Stimulated activated CD4-positive, alpha-beta T cell treated with anti-CD3 and anti-CD28 coated beads, Interleukin-4, amount 100 ng/mL, for 24 hours (primary cell): ENCODE data around the gene TLDC2.

Experiments used
- DNase-seq: peaks from one replicate; pipeline ENCODE4 v3.0.0-alpha.2; 2020

TLDC2 gene

DNA sequence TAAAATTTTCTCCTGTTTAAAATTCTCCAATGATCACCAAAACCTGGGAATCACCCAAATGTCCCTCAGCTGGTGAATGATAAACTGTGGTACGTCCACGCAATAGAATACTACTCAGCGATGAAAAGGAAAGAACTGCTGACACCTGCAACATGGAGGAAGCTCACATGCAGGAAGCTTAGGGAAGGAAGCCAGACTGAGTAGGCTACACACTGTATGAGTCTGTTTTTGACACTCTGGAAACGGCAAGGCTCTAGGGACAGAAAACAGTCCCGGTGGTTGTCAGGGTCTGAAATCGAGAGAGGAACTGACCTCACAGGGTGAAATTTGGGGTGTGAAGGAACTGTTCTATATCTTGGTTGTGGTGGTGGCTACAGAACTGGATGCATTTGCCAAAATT is 25.2 kb upstream of the TLDC2 start:
- no peak for DNase-seq

DNA sequence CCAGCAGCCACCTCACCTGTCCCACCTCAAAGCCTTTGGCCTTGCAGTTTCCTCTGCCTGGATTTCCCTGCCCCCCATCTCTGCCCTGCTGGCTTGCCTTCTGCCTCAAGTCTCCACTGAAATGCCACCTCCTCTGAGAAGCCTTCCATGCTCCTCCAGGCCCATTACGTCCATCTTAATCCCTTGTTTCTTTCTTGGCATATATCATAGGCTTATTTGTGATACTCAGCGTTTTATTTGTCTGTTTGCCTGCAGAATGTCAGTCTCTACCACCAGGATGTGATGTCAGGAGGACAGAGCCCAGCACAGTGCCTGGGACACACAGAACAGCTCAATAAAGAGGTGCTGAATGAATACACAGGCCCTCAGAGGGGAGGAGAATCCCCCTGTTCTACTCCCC is 24.4 kb upstream of the TLDC2 start:
- DNase-seq = no peak

DNA sequence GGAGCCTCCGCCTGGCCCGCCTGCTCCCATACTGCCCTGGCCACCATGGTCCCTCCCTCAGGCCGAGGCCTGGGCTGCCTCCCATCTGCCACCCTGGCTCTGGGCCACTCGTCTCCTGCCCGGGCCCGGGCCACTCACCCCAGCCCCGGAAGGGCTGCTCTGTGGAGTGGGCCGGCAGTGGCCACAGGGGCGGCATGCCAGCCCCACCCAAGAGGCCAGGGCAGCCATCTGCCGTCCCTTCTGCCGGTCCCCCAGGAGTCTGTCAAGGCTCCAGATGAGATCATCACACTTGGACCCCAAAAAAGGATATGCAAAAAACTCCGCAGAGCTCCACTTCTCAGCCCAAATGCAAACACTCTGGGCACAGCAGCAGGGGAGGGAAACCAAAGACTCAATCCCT is 23.8 kb upstream of the TLDC2 start:
- no peak for DNase-seq

DNA sequence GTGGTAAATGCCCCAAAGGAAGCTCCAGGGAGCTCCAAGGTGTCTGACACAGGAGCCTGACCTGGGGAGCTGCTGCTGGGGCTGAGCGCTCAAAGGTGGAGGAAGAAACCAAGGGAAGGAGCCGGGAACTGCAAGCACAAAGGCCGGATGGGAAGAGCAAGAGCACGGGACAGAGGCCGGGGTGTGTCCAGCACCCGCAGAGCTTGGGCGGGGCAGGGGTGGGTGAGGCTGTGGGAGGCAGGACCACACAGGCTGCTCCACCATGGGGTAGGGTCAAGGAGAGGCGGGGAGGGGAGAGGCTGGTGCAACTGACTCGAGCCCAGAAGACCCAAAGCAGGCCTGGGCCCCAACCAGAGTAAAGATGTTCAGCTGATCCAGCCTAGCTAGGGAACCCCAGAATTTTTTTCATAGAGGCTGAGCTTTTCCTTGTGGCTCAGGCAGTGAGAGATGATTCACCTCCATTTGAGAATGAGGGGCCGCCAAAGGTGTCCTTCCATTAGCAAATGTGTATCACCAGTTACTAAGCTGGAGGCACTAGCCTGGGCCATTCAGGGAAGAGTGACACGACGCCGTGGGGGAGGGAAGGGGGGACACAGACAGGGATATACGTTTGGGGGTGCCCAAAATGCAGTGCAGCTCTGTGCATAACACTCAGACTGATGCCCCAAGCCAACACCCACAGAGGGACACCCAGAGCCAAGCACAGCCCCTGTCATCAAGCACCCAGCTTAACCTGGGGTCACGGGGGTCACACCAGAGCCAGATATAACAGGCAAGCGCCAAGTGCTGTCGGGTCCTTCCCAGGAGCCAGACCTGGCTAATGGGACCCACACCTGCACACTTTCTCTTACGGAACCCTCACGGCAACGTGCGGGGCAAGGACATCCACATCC is 21.3 kb upstream of the TLDC2 start:
- no peak for DNase-seq

DNA sequence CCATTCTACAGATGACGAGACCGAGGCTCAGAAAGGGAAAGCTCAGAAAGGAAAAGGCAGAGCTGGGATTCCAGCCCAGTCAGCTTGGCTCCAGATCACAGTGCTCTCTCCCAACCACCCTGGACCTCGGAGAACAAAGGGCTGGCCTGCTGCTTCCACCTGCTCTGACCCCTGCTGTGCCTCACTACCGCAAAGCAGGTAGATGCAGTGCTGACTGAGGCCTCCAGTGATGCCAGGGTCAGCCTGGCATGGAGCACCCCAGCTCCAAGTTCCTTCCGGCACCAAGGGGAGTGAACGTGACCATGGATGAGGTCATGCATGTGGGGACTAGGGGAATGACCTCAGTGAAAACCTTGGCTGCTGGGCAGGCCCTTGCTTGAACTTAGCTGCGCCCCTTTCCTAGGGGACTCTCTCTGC is 20.7 kb upstream of the TLDC2 start:
- DNase-seq = no peak

DNA sequence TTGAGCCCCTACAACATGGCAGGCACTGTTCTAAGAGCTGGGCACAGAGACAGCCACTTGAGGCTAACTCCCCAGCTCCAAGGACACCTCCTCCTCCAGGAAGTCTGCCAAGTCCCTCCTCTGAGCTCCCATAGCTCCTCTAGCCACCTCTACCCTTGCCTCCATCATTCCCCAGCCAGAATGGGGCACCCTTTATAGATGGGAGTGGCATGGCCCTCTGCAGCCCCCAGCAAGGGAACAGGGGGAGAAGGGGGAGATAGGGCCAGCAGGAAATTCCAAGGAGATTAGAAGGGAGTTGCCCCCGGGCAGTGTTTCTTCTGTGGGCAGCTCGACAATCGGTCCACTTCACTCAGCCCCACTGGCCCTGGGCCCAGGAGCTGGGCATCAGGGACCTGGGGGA is 19.7 kb upstream of the TLDC2 start:
- no peak for DNase-seq

DNA sequence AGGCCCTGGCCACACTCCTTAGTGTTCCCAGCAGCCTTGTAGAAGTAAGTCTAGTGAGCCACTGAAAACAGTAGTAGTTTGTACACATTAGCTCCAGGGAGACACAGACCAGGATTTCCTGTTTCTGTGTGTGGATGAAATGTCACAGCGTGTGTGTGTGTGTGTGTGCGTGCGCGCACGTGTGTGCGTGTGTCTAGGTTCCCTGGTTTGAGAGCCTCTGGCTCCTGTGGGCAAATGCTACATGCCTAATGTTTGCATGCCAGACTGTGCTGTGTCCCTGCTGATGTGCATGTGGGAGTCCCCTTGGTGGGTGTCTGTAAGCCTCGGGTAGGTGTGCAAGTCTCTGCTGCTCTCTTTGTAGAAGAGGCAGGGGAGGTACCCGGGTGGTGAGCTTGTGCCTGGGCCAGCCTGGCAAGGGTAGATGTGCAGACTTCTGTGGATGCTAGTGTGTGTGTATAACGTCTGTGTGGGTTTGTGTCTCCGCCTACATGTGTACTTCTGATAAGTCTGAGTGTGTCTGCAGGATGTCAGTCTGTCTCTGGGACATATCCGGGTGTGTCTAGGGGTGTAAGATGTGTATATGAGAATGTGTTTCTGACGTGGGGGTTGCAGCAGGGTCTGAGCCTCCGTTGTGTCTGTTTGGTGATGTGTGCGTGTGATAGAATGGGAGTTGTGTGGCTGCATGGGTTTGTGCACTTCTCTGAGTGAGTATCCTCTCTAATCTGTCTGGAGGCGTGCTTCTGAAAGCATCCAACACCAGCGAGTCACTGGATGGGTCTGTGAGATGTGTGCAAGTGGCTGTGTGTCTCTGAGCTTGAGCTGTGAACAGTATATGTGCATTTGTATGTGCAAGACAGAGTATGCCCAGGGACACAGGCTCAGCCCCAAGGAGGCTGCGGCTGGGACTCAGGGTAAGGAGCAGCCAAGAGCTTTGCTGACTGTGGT is 19.0 kb upstream of the TLDC2 start:
- peak; percentile 20 for DNase-seq

DNA sequence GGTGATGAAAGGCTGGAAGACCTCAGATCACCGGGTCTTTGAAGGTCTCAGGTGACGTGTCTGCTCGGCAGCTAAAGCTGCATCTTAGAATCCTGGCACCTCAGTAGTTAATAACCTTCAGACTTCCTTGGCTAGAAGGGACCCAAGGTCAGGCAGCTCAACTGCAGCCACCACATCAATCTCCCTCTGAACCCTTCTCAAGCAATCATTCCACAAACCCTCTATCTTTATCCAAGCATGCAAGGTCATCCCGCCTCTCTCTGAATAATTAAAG is 16.7 kb upstream of the TLDC2 start:
- DNase-seq = no peak

DNA sequence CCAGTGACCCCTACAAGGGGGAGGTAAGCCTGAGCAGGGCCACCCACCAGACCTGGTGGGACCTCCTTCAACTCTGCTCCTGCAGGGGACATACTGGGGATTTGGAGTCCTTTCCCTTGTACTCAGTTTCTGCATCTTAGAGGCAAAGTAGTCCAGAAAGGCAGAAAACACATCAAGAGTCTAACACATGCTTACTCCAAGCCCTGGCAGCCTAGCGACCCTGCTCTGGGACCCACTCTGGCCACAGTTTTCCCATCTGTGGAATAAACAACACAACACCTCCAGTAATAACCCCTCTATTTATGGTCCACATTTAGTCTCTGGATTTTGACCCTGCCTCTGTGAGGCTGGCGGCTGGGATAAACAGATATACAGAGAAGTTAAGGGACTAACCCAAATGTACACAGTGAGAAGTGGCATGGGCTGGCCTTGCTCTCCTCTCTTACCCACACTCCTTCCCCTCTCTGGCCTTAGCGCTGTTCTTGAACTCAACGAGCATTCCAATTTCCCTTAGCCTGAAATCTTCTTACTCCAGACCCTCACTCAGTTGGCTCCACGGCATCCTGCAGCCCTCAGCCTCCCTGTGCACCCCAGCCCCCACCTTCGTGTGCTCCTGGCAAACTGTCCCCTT is 16.1 kb upstream of the TLDC2 start:
- no peak for DNase-seq

DNA sequence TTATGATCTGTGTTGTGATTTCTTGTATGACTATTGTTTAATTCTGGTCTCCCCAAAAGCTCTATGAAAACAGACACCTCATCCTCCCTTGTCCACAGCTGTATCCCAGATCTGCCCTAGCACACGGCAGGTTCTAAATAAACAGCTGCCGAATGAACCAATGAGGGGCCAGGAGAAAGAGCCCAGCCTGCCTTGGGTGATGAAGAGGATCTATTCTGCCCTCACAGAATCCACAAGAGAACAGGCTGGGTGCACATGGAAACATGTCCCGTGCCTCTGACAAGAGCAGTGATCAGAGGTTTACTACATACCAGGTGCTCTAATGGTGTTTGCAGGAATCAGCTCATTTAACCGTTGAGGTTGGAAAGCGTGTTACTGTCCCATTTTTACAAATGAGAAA is 15.6 kb upstream of the TLDC2 start:
- no peak for DNase-seq

DNA sequence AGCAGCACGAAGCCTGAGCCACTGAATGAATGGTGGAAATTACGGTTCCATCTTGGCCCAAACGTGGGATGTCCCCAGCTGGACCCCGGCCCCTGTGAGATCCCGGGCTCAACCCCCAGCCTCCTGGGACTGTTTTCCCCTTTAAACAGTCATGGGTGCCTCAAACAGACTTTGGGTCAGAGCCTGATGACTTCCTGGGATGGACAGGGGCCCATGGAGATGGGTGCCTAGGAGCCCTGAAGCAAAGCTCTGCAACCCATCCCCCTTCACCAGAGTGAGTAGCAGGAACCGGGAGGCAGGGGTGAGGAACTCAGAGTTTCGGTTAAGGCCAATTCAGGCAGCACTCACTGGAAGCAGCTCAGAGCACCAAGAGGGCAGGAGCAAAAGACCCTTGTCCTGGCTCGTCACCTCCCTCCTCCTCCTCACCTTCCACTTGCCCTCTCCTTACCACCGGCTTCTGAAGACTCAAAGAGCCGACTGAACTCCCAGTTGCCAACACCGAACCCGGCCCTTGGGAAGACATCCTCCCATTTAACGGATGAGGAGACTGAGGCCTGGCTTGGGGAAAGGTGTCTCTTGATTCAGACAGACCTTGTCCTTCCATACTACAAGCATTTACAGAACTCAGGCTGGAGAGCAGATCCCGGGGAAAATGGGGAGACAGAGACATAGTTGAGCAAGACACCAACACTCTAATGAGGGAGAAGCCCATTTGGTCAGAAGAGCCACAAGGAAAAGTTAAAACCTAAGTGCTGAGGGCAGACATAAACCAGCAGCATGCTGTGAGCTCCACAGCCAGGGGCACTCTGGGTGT is 14.9 kb upstream of the TLDC2 start:
- no peak for DNase-seq

DNA sequence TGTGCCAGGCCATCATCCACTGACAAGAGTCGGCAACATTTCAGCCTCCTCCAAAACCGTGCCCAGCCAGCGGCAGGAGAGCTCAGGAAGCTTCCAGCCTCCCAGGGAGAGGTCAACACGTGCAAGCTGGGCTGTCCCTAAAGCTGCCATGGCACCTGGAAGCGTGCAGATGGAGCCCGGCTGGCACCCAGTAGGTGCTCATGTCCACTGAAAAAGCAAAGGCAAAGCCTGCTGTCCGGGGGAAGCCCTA is 14.4 kb upstream of the TLDC2 start:
- DNase-seq = no peak

DNA sequence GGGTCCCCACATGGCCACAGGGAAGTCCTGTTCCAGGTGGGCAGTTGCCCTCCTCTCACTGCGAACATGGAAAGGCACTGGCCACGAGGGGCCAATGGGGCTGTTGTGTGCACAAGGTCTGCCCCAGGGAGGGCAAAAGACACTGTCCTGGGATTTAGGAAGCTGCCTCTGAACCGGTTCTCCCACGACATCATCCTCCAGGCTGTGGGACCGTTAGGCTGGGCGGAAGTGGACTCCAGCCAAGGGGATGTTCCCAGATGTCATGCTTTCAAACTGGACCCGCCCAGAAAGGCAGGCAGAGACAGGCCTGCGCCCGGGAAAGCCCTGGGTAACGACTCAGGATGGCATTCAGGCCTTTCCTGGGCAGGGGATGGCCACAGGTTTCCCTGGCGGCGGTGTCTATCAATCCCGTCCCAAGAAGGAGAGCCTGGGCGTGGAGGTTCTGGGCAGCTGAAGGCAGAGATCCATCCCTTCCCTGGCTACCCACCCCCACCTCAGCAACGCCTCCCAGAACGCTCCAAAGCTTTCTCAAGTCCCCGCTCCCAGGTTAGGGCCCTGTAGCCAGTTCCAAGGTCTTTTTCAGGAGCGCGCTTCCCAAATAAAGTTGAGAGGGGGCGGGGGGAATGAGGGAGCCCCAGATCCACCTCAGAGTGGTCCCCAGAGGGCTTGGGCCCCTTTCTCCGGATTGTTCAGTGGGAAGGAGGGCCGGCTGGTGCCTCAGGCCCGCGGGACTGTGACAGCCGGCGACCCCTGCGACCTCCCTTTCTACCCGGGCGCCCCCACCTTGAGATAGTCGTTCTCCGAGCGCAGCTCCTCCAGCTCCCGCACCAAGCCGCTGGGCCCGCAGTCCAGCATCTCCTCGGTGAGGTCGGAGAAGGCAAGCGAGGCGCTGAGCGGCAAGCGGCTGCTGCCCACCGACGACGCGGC is 13.8 kb upstream of the TLDC2 start:
- no peak for DNase-seq

DNA sequence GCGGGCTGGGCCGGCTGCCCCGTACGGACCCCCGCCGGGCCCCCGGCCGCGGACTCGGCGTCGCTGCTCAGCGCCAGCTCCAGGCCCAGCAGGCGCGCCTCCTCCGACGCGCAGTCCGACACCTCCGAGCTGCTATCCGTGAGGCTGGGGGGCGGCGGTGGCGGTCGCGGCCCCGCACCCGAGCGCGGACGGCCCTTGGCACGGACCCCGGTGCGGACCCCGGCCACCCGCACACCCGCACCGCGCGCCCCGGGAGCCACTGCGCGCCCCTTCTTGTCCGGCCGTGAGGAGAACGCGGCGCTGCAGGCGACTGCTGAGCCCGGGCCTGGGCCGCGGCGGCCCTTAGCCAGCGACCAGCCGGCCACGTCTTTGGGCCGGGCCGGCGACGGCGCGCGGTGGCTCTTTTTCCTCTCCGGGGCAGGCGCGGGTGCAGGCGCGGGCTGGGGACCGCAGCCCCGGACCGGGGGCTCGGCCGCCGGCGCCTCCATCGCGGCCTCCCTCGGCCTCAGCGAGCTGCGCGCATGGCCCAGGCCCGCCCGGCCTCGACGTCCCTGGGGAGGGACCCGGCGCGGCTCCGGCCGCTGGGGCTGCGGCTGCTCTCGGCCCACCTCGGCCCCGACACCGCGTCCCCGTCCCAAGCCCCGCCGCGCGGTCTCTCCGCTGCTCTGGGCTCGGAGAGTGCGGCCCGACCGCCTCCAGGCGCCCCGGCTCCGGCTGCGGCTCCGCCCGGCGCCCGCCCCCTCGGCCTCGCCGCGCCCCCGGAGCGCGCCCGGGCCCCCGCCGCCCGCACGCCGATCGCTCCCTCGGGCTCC is 12.9 kb upstream of the TLDC2 start:
- no peak for DNase-seq

DNA sequence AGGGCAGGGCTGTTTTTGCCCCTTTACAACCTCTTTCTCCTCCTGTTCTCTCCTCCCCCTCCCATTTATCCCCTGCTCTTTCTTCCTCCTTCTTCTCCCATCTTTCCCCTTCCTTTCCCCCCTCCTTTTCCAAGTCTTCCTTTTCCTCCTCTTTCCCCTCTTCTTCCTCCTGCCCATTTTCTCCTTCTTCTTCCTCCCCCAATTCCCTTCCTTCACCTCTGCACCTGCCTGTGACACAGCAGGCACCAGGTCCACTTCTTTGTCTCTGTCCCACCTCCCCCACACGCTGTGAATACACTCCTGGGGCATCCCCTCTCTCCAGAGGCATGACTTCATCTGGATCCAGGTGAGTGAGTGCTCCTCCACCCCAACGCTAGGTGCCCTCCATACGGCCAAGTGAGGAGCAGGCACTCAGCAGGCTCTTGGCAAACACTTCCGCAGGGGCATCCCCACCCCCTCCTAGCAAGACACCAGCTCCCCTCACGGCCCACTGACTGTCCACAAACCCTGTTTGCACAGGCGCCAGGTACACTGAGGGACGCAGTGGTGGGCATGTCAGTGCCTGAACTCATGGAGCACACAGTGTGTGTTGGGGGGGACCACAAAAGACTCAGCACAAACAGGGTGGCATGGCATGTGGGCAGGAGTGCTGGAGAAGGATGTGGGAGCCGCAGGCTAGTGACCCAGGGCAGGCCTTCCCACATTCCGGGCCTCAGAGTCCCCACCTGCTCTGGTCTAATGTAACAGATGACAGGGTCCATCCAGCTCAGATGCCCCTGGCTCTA is 10.7 kb upstream of the TLDC2 start:
- DNase-seq = no peak

DNA sequence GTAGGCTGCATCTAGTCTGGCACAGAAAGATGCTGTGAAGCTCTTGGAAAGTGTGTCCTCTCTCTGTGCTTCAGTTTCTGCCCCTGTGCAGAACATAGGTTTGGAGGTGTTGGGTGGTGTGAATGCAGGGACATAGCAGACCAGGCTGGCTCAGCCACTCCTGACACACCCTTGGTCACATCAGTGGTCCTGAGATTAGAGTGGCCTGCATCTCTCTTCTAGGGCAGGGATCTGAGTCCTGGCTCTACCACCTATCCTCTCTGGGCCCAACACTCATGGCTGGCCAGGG is 10.1 kb upstream of the TLDC2 start:
- no peak for DNase-seq

DNA sequence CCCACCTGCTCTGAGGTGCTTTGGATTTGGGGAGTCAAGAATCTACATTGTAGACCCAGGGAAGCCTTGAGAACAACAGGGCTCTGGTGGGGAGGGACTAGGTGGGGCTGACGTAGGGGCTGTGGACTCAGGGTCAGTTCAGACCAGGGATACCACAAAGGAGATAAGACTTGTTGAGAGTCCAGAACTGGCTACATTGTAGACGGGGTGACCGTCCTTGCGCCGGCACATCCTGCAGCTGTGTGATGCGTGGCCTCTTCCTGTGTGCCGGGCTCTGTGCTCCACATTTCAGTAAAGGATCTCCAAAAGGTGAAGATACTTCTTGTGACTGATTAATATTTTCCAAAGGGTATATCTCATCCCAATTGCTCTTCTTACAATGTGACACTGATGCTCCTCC is 9.8 kb upstream of the TLDC2 start:
- no peak for DNase-seq

DNA sequence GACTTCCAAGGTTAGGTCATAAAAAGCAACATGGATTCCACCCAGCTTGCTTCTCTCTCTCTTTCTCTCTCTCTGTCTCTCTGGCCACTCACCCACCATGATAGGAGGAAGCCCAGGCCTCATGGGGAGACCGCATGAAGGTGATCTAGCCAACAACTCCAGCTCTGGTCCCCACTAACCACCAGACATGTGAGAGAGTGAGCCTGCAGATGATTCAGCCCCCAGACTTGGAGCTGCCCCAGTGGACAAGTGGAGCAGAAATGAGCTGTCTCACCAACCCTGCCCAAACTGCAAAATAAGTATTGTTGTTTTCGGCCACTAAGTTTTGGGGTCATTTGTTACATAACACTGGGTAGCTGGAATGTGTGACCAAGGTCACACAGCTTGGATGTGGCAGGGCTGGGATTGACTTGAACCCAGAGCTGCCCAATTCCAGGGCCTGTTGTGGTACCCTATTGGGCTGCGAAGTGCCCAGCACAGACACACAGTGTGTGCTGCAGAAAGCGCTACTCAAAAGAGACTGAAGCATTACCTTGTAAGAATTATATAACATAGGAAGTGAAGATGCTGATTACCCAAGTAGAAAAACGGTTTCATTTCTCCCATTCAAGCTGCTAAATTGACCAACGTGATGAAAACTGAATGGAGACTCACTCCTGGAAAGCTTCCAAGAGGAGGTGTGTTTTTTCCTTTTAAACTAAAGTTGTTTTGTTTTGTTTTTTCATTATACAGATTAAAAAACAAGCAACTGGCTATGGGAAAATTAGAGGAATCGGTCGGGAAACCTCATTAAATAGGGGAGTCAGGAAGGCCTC is 9.1 kb upstream of the TLDC2 start:
- DNase-seq = no peak
